Measurements from ENCODE around the gene SMYD3.

The SMYD3 gene

GRCh38 chr1:246506674-246507481 lies at the start of gene SMYD3:
TSS of gene SMYD3 (minus strand) at chr1:246507279.
- peak; percentile 53 for DNase-seq

- DNase-seq: no peak
These were observed 47.1 kb upstream of the SMYD3 start for GRCh38 chr1:246554201-246554600.

- no peak for DNase-seq
These were observed 45.0 kb upstream of the SMYD3 start for GRCh38 chr1:246552110-246552509.

- DNase-seq: no peak
These were observed 43.3 kb upstream of the SMYD3 start for GRCh38 chr1:246550402-246550801.

GRCh38 chr1:246549665-246550064 lies 42.6 kb upstream of the SMYD3 start:
- no peak for DNase-seq

GRCh38 chr1:246544001-246544400 lies 36.9 kb upstream of the SMYD3 start:
- DNase-seq: no peak

- DNase-seq: no peak
These were observed 33.8 kb upstream of the SMYD3 start for GRCh38 chr1:246540738-246541491.

- DNase-seq: no peak
These were observed 30.8 kb upstream of the SMYD3 start for GRCh38 chr1:246537887-246538286.

GRCh38 chr1:246537441-246537840 lies 30.4 kb upstream of the SMYD3 start:
- no peak for DNase-seq

GRCh38 chr1:246534114-246534513 lies 27.0 kb upstream of the SMYD3 start:
- DNase-seq: peak; percentile 2

GRCh38 chr1:246533371-246533905 lies 26.4 kb upstream of the SMYD3 start:
- DNase-seq: no peak

GRCh38 chr1:246532519-246532918 lies 25.4 kb upstream of the SMYD3 start:
- no peak for DNase-seq

GRCh38 chr1:246530482-246530881 lies 23.4 kb upstream of the SMYD3 start:
- no peak for DNase-seq

- no peak for DNase-seq
These were observed 22.1 kb upstream of the SMYD3 start for GRCh38 chr1:246528933-246529731.

GRCh38 chr1:246527402-246528088 lies 20.5 kb upstream of the SMYD3 start:
- DNase-seq: no peak

GRCh38 chr1:246526915-246527314 lies 19.8 kb upstream of the SMYD3 start:
- no peak for DNase-seq

- no peak for DNase-seq
These were observed 19.3 kb upstream of the SMYD3 start for GRCh38 chr1:246526380-246526779.

- DNase-seq: no peak
These were observed 12.4 kb upstream of the SMYD3 start for GRCh38 chr1:246519514-246519913.

- DNase-seq: no peak
These were observed 11.6 kb upstream of the SMYD3 start for GRCh38 chr1:246518456-246519205.

GRCh38 chr1:246517391-246517790 lies 10.3 kb upstream of the SMYD3 start:
- no peak for DNase-seq

GRCh38 chr1:246516126-246516525 lies 9.0 kb upstream of the SMYD3 start:
- DNase-seq: no peak

Measured in NCI-H1105 treated with DMSO at 0.1 percent for 48 hours (cell line).